ENCODE measurements around the gene PLCXD3. TPM values are rescaled to one million over a fixed set of nuclear protein-coding genes. Genes with fewer than 3 reads are reported as not detected.

The PLCXD3 gene
- total and polyA plus RNA-seq, 2 of the 8 experiments (the other 6 are each of a cell fraction or from before 2014, with no cell fraction given): 0.03 to 0.07 TPM

DNA sequence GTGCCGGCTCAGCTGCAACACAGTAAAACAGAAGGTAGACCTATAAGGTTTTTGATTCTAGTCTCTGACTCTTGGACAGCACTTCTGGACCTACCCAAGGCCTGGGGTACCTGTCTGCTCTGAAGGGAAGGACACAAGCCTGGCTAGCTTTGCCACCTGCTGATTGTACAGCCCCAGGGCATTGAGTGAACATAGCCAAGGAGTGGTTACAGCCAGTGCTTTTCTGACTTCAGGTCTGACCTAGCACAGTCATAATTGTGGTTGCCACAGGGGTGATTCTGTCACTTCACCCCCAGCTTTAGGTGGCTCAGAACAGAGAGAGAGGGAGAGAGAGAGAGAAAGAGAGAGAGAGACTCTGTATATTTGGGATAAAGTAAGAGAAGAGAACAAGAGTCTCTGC, 118.4 kb downstream of the PLCXD3 start:
- H3K4me2 ChIP-seq (ENCODE audit: insufficient read depth in 1 of 2, low read depth in 2 of 2, low read length in 2 of 2): no peak overlapping the region
- DNase-seq (ENCODE audit: low read depth in 1 of 2, low spot score in 2 of 2): no peak
- WGBS, 2 experiments (ENCODE audit: extremely low coverage in 1 of 2, insufficient coverage in 1 of 2, insufficient read length in 1 of 2, insufficient replicate concordance in 2 of 2, low coverage in 1 of 2, low lambda C conversion rate in 2 of 2, missing lambda C conversion rate in 1 of 2): 69% methylated on average over 1 of the region's 1 CpG; no CpG with 5 or more reads in 1 of the 2 experiments
- TF ChIP-seq HDAC6 (IDR thresholded peaks at IDR 0.05; ENCODE audit: low read depth, low read length) (no peak), TAF1 (IDR thresholded peaks at IDR 0.05; ENCODE audit: low read depth, low read length) (no peak), BRCA1 (IDR thresholded peaks at IDR 0.05; ENCODE audit: low read depth, low read length) (no peak), EP300 (IDR thresholded peaks at IDR 0.05; ENCODE audit: borderline replicate concordance in 1 of 2, low read depth in 2 of 2, low read length in 2 of 2) (no peak), POLR2A (IDR thresholded peaks at IDR 0.05; ENCODE audit: control extremely low read depth in 1 of 2, low read depth in 2 of 2, low read length in 2 of 2) (no peak), EZH2 (IDR thresholded peaks at IDR 0.05; ENCODE audit: low read depth, low read length, severe bottlenecking) (no peak), JUN (IDR thresholded peaks at IDR 0.05; ENCODE audit: low read depth, low read length) (no peak), NRF1 (IDR thresholded peaks at IDR 0.05; ENCODE audit: low read depth, low read length) (no peak), ZNF274 (IDR thresholded peaks at IDR 0.05; ENCODE audit: borderline replicate concordance, extremely low read depth, low read length) (no peak), RNF2 (IDR thresholded peaks at IDR 0.05; ENCODE audit: borderline replicate concordance, low read depth, low read length, missing control alignments, poor library complexity, severe bottlenecking) (no peak), CEBPB (IDR thresholded peaks at IDR 0.05; ENCODE audit: low read depth, low read length) (no peak), SRF (IDR thresholded peaks at IDR 0.05; ENCODE audit: low read depth, low read length) (no peak), CHD2 (IDR thresholded peaks at IDR 0.05; ENCODE audit: low read length) (no peak), YY1 (IDR thresholded peaks at IDR 0.05; ENCODE audit: low read depth, low read length) (no peak), TEAD4 (IDR thresholded peaks at IDR 0.05; ENCODE audit: low read depth, low read length) (no peak)

More for the DNA sequence above, 118.4 kb downstream of the PLCXD3 start:
- Histone ChIP-seq H2BK12ac (ENCODE audit: low read depth, low read length) (no peak overlapping the region), H3K79me1 (ENCODE audit: low read depth, low read length) (no peaks in the 10 kb centered on the region), H2BK120ac (replicated peaks; ENCODE audit: low read depth, low read length) (no peak overlapping the region), H3K27me3 (replicated peaks in 1 of 4; ENCODE audit: control insufficient read depth in 3 of 4, extremely low read depth in 1 of 4, insufficient read depth in 3 of 4, low read length in 3 of 4) (no peaks in the 10 kb centered on the region), H4K5ac (ENCODE audit: insufficient read length, low read depth, low read length) (no peak overlapping the region), H2AFZ (ENCODE audit: low read length) (no peak overlapping the region), H3K18ac (ENCODE audit: extremely low read depth, low read length) (no peak overlapping the region), H3K27ac (ENCODE audit: low read depth, low read length) (no peak overlapping the region), H2BK15ac (ENCODE audit: low read length) (no peak overlapping the region), H2BK5ac (ENCODE audit: low read depth, low read length) (no peak overlapping the region), H3K9me3 (ENCODE audit: insufficient read depth in 2 of 2, low read depth in 1 of 2, low read length in 1 of 2) (no peaks in the 10 kb centered on the region), H4K20me1 (replicated peaks in 1 of 2; ENCODE audit: control insufficient read depth in 1 of 2, insufficient read depth in 2 of 2, low read length in 2 of 2) (no peaks in the 10 kb centered on the region), H4K8ac (ENCODE audit: extremely low read depth, insufficient read depth, low read length) (no peak overlapping the region), H3K79me2 (ENCODE audit: control insufficient read depth in 1 of 2, insufficient read depth in 2 of 2, low read length in 2 of 2) (no peaks in the 10 kb centered on the region), H3K4ac (replicated peaks; ENCODE audit: insufficient read length, low read depth, low read length) (no peak overlapping the region), H4K91ac (replicated peaks; ENCODE audit: insufficient read length, low read length) (no peak overlapping the region), H3K23me2 (ENCODE audit: low read depth, low read length) (no peaks in the 10 kb centered on the region), H3K36me3 (ENCODE audit: control insufficient read depth in 2 of 4, insufficient read depth in 4 of 4, low read length in 3 of 4) (no peaks in the 10 kb centered on the region), H3K4me3 (ENCODE audit: extremely low read depth in 1 of 4, insufficient read depth in 2 of 4, low read depth in 3 of 4, low read length in 4 of 4) (no peak overlapping the region), H3K23ac (ENCODE audit: insufficient read length) (no peak overlapping the region), H3K9ac (replicated peaks in 1 of 4; ENCODE audit: extremely low read depth in 1 of 4, low read depth in 3 of 4, low read length in 3 of 4) (no peak overlapping the region), H3K4me1 (replicated peaks in 1 of 4; ENCODE audit: control insufficient read depth in 3 of 4, insufficient read depth in 4 of 4, low read length in 3 of 4) (no peaks in the 10 kb centered on the region), H2AK5ac (ENCODE audit: low read depth, low read length) (no peak overlapping the region), H2BK20ac (ENCODE audit: low read length) (no peak overlapping the region), H3K56ac (replicated peaks; ENCODE audit: insufficient read length, low read depth, low read length) (no peak overlapping the region), H3K14ac (ENCODE audit: insufficient read length) (no peak overlapping the region)
- ChIA-PET POLR2A (ENCODE audit: partially characterized antibody) (no interaction called here), CTCF (ENCODE audit: partially characterized antibody) (interaction anchor here (1.2 kb wide), 1 partner anchor 12 kb away, joined by 4 read pairs; no protein-coding TSS in a partner anchor)
- FAIRE-seq: no peak
